Measurements from ENCODE around the gene IGFLR1. TPM values are rescaled to one million over a fixed set of nuclear protein-coding genes. Genes with fewer than 3 reads are reported as not detected.

The IGFLR1 gene, protein sequence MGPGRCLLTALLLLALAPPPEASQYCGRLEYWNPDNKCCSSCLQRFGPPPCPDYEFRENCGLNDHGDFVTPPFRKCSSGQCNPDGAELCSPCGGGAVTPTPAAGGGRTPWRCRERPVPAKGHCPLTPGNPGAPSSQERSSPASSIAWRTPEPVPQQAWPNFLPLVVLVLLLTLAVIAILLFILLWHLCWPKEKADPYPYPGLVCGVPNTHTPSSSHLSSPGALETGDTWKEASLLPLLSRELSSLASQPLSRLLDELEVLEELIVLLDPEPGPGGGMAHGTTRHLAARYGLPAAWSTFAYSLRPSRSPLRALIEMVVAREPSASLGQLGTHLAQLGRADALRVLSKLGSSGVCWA
- total RNA-seq: 0.72 and 0.88 TPM in 2 replicates

DNA sequence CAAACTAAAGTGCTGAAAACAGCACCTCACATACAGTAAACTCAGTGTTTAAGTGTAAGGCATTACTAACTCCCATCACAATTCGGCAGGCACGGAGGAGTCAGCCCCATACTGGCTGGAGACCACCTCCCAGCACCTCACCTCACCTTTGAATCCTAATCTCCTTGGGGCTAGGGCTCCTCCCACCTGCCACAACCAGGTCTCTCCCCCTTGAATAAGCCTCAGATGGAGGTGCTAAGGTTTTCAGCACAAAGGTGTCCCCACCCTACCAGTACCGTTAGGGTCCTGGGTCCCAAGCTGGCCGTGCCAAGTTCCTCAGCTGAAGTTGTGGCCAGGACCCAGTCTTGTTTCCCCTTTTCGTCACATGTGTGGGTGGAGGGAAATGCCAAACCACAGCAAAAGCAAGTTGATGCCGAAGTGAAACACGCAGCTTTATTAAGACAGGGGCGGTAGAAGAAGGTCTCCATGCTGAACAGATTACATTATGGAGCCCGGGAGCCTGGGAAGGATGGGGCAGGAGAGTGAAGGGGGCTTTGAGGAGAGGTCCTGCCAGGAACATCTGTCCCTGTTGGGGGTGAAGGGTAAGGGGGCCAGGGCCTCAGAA lies at the start of gene IGFLR1:
Gene IGFLR1, minus strand, starts transcription at position 332 of the 604 bp plus-strand sequence. CDS start 1,272 bp downstream, outside the sequence.
- peak; percentile 15 for DNase-seq (ENCODE audit: insufficient read length, low spot score, missing footprints)

DNA sequence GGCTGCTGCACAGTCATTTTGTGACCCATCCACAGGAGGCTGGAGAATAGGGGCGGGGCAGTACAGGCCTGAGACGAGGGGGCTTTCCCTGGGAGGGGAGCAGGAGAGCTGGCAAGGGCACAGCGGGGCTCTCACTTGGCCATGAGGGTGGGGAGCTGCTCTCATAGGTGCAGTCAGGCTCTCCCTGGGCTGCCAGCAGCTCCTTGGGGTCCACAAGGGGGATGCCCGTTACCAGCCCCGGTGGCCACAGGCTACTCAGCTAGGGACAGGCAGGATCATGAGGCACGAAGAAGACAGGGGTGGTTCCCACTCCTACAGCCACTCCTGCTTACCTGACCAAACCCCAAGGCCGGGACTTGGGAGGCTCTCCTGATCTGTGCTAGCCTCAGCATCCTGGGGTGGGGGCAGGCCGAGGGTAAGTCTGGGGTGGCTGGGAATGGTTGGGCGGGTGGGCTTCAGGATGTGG lies 49.6 kb upstream of the IGFLR1 start:
- TF ChIP-seq, protein P1, sequence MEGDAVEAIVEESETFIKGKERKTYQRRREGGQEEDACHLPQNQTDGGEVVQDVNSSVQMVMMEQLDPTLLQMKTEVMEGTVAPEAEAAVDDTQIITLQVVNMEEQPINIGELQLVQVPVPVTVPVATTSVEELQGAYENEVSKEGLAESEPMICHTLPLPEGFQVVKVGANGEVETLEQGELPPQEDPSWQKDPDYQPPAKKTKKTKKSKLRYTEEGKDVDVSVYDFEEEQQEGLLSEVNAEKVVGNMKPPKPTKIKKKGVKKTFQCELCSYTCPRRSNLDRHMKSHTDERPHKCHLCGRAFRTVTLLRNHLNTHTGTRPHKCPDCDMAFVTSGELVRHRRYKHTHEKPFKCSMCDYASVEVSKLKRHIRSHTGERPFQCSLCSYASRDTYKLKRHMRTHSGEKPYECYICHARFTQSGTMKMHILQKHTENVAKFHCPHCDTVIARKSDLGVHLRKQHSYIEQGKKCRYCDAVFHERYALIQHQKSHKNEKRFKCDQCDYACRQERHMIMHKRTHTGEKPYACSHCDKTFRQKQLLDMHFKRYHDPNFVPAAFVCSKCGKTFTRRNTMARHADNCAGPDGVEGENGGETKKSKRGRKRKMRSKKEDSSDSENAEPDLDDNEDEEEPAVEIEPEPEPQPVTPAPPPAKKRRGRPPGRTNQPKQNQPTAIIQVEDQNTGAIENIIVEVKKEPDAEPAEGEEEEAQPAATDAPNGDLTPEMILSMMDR (IDR thresholded peaks at IDR 0.05; ENCODE audit: extremely low read depth, low read depth, low read length): no peak
- Histone ChIP-seq H3K4me3 (ENCODE audit: insufficient read depth, low read length) (no peak overlapping the region), H2AFZ (ENCODE audit: low read length) (no peak overlapping the region), H3K79me2 (ENCODE audit: insufficient read depth, low read length) (no peaks in the 10 kb centered on the region), H4K20me1 (ENCODE audit: insufficient read depth, low read length) (no peaks in the 10 kb centered on the region), H3K36me3 (ENCODE audit: insufficient read depth, low read length) (no peaks in the 10 kb centered on the region), H3K27me3 (ENCODE audit: insufficient read depth, low read length) (peaks cover 20% of the 10 kb centered on the region), H3K4me1 (ENCODE audit: insufficient read depth, low read length) (peaks cover 2% of the 10 kb centered on the region), H3K27ac (ENCODE audit: low read depth, low read length) (no peak overlapping the region), H3K9me3 (ENCODE audit: low read depth, low read length) (no peaks in the 10 kb centered on the region), H3K4me2 (ENCODE audit: insufficient read depth, low read length) (no peak overlapping the region)
- DNase-seq (ENCODE audit: insufficient read length, low spot score, missing footprints): peak; percentile 62

More for the DNA sequence above, at the start of gene IGFLR1:
- Histone ChIP-seq H4K20me1 (ENCODE audit: insufficient read depth, low read length) (peaks cover 4% of the 10 kb centered on the region), H3K4me3 (ENCODE audit: insufficient read depth, low read length) (no peak within 1 kb of the TSS), H2AFZ (ENCODE audit: low read length) (no peak within 1 kb of the TSS), H3K4me1 (ENCODE audit: insufficient read depth, low read length) (peaks cover 18% of the 10 kb centered on the region), H3K27ac (ENCODE audit: low read depth, low read length) (no peak within 1 kb of the TSS), H3K4me2 (ENCODE audit: insufficient read depth, low read length) (peak within 1 kb of the TSS; percentile 98), H3K36me3 (ENCODE audit: insufficient read depth, low read length) (peaks cover 29% of the 10 kb centered on the region), H3K79me2 (ENCODE audit: insufficient read depth, low read length) (peaks cover 22% of the 10 kb centered on the region), H3K9me3 (ENCODE audit: low read depth, low read length) (no peaks in the 10 kb centered on the region), H3K27me3 (ENCODE audit: insufficient read depth, low read length) (no peaks in the 10 kb centered on the region)
- TF ChIP-seq, protein P1 (IDR thresholded peaks at IDR 0.05; ENCODE audit: extremely low read depth, low read depth, low read length): no peak

DNA sequence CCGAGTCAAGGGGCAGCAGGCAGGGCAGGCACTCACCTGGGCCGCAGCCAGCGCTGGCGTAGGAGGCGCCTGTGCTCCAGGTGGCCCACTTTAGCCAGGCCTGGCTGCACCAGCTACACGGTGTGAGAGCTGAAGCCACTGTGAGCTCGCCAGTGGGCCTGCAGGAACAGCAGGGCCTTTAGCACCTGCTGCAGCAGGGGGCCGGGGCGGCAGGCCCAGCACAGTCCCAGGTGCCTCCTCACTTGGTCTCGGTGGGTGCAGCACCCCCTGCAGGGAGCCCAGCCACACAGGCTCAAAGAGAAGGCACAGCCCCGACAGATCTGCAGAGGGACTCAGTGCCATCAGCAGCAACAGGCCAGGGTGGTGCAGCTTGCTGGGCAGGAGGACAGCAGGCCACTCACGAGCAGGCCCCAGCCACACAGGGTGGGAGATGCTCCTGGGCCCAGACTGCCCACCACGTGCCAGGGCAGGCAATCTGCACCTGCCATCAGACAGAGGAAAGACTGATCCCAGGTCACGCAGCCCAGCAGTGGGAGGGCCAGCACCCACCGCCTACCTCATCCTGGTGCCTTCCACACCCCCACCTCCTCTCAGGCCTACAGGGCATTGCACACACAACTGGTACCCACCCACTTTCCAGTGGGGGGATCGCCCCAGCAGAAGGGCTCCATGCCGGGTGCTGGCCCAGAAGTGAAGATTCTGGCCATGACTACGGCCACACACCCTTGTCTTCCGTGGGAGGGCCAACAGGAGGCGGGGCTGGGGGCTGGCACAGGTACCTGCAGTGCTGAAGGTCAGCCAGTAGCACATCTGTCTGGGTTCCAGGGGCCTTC lies 48.9 kb upstream of the IGFLR1 start:
- TF ChIP-seq, protein P1 (IDR thresholded peaks at IDR 0.05; ENCODE audit: extremely low read depth, low read depth, low read length): no peak

More for the DNA sequence above, 48.9 kb upstream of the IGFLR1 start:
- no peaks in the 10 kb centered on the region for H3K79me2 ChIP-seq (ENCODE audit: insufficient read depth, low read length)
- H3K4me1 ChIP-seq (ENCODE audit: insufficient read depth, low read length): peaks cover 2% of the 10 kb centered on the region
- H2AFZ ChIP-seq (ENCODE audit: low read length): no peak overlapping the region
- H3K27me3 ChIP-seq (ENCODE audit: insufficient read depth, low read length): peaks cover 14% of the 10 kb centered on the region
- DNase-seq (ENCODE audit: insufficient read length, low spot score, missing footprints): peak; percentile 84
- no peak overlapping the region for H3K4me2 ChIP-seq (ENCODE audit: insufficient read depth, low read length)
- H3K27ac ChIP-seq (ENCODE audit: low read depth, low read length): no peak overlapping the region
- no peaks in the 10 kb centered on the region for H3K36me3 ChIP-seq (ENCODE audit: insufficient read depth, low read length)
- no peaks in the 10 kb centered on the region for H4K20me1 ChIP-seq (ENCODE audit: insufficient read depth, low read length)
- no peaks in the 10 kb centered on the region for H3K9me3 ChIP-seq (ENCODE audit: low read depth, low read length)
- no peak overlapping the region for H3K4me3 ChIP-seq (ENCODE audit: insufficient read depth, low read length)
